Measurements from ENCODE around the gene GGA2. TPM values are rescaled to one million over a fixed set of nuclear protein-coding genes. Genes with fewer than 3 reads are reported as not detected.

The GGA2 gene
- total RNA-seq, 1 donor from 2014 or later, result 161 TPM

GRCh38 chr16:23509782-23510163 lies 521 bp downstream of the GGA2 start:
- Histone ChIP-seq H3K36me3 (no peaks in the 10 kb centered on the region), H3K4me3 (peak overlapping the region; percentile 83), H3K27me3 (no peaks in the 10 kb centered on the region), H3K9me3 (no peaks in the 10 kb centered on the region), H3K4me1 (peaks cover 29% of the 10 kb centered on the region), H3K27ac (peak overlapping the region; percentile 87)
- ATAC-seq, result peak; percentile 45
- no peak for TF ChIP-seq CTCF (IDR thresholded peaks at IDR 0.05)
- intact Hi-C loops (cut with DNase I), result no loop called here
- no peak for DNase-seq

GRCh38 chr16:23509441-23509754 lies 896 bp downstream of the GGA2 start:
- H3K36me3 ChIP-seq, result no peaks in the 10 kb centered on the region
- H3K27ac ChIP-seq, result peak overlapping the region; percentile 87
- H3K27me3 ChIP-seq, result no peaks in the 10 kb centered on the region
- no peak for TF ChIP-seq CTCF (IDR thresholded peaks at IDR 0.05)
- H3K4me1 ChIP-seq, result peaks cover 33% of the 10 kb centered on the region
- H3K4me3 ChIP-seq, result peak overlapping the region; percentile 83
- DNase-seq, result no peak
- intact Hi-C loops (cut with DNase I), result no loop called here
- H3K9me3 ChIP-seq, result no peaks in the 10 kb centered on the region
- no peak for ATAC-seq

GRCh38 chr16:23508589-23509440 lies 1.5 kb downstream of the GGA2 start:
- no peak for DNase-seq
- Histone ChIP-seq H3K4me1 (peaks cover 38% of the 10 kb centered on the region), H3K36me3 (no peaks in the 10 kb centered on the region), H3K4me3 (peak overlapping the region; percentile 83), H3K27ac (peak overlapping the region; percentile 51), H3K9me3 (no peaks in the 10 kb centered on the region), H3K27me3 (no peaks in the 10 kb centered on the region)
- no peak for ATAC-seq
- no peak for TF ChIP-seq CTCF (IDR thresholded peaks at IDR 0.05)
- intact Hi-C loops (cut with DNase I), result no loop called here

GRCh38 chr16:23506606-23506994 lies 3.7 kb downstream of the GGA2 start:
- no peaks in the 10 kb centered on the region for H3K27me3 ChIP-seq
- H3K4me1 ChIP-seq, result peaks cover 61% of the 10 kb centered on the region
- intact Hi-C loops (cut with DNase I), result no loop called here
- TF ChIP-seq CTCF (IDR thresholded peaks at IDR 0.05), result no peak
- DNase-seq (no peak), ATAC-seq (no peak)
- H3K4me3 ChIP-seq, result no peak overlapping the region
- H3K27ac ChIP-seq, result no peak overlapping the region
- H3K9me3 ChIP-seq, result no peaks in the 10 kb centered on the region
- peaks cover 6% of the 10 kb centered on the region for H3K36me3 ChIP-seq

- H3K4me1 ChIP-seq, result peaks cover 64% of the 10 kb centered on the region
- intact Hi-C loops (cut with DNase I), result no loop called here
Observed at GRCh38 chr16:23505671-23506605, 4.4 kb downstream of the GGA2 start.

More at GRCh38 chr16:23505671-23506605, 4.4 kb downstream of the GGA2 start:
- no peak overlapping the region for H3K27ac ChIP-seq
- H3K9me3 ChIP-seq, result no peaks in the 10 kb centered on the region
- no peak overlapping the region for H3K4me3 ChIP-seq
- H3K36me3 ChIP-seq, result peaks cover 6% of the 10 kb centered on the region
- no peak for TF ChIP-seq CTCF (IDR thresholded peaks at IDR 0.05)
- DNase-seq (no peak), ATAC-seq (no peak)
- no peaks in the 10 kb centered on the region for H3K27me3 ChIP-seq
